HG03520 (cell line): Measurements from ENCODE around the gene MIS18A.
"Not testable (repeated sequence)": the region's sequence is repeated elsewhere in the genome, so short reads cannot be mapped to it uniquely, and the experiment has no call there.

Experiments
- ATAC-seq: cut with Tn5 transposase; IDR thresholded peaks from one replicate; pipeline ENCODE4 v1.9.1; 2021; ENCODE audit warnings: mild to moderate bottlenecking, moderate library complexity; ENCODE audit not compliant: unreplicated experiment

Gene MIS18A

GRCh38 chr21:32306021-32306780 is 27.4 kb upstream of the MIS18A start:
- ATAC-seq: no peak

GRCh38 chr21:32304998-32305397 is 26.1 kb upstream of the MIS18A start:
- ATAC-seq: no peak

- no peak for ATAC-seq
Measured at GRCh38 chr21:32303385-32303784, 24.5 kb upstream of the MIS18A start.

GRCh38 chr21:32302560-32302959 is 23.7 kb upstream of the MIS18A start:
- ATAC-seq: no peak

- no peak for ATAC-seq
Measured at GRCh38 chr21:32301596-32301995, 22.7 kb upstream of the MIS18A start.

- ATAC-seq: no peak
Measured at GRCh38 chr21:32300117-32300681, 21.4 kb upstream of the MIS18A start.

GRCh38 chr21:32299695-32300094 is 20.8 kb upstream of the MIS18A start:
- no peak for ATAC-seq

GRCh38 chr21:32298658-32299081 is 19.8 kb upstream of the MIS18A start, which contains the start of gene MRAP:
TSS of gene MRAP (plus strand) at chr21:32298855. CDS start at chr21:32298972, 117 bp downstream.
- ATAC-seq: no peak

GRCh38 chr21:32298148-32298559 is 19.3 kb upstream of the MIS18A start:
- no peak for ATAC-seq

GRCh38 chr21:32297449-32297848 is 18.6 kb upstream of the MIS18A start:
- no peak for ATAC-seq

- ATAC-seq: no peak
Measured at GRCh38 chr21:32285476-32285875, 6.6 kb upstream of the MIS18A start.

- ATAC-seq: no peak
Measured at GRCh38 chr21:32282992-32283391, 4.1 kb upstream of the MIS18A start.

- no peak for ATAC-seq
Measured at GRCh38 chr21:32281531-32281930, 2.7 kb upstream of the MIS18A start.

- no peak for ATAC-seq
Measured at GRCh38 chr21:32279377-32279680, 480 bp upstream of the MIS18A start.

GRCh38 chr21:32278103-32278502 is 746 bp downstream of the MIS18A start:
- no peak for ATAC-seq

- ATAC-seq: no peak
Measured at GRCh38 chr21:32276671-32277070, 2.2 kb downstream of the MIS18A start.

GRCh38 chr21:32270748-32271147 is 8.1 kb downstream of the MIS18A start:
- no peak for ATAC-seq

- ATAC-seq: not testable (repeated sequence)
Measured at GRCh38 chr21:32265321-32265720, 13.5 kb downstream of the MIS18A start.

- ATAC-seq: no peak
Measured at GRCh38 chr21:32261929-32262328, 16.9 kb downstream of the MIS18A start.

- no peak for ATAC-seq
Measured at GRCh38 chr21:32260130-32260529, 18.7 kb downstream of the MIS18A start.

- not testable (repeated sequence) for ATAC-seq
Measured at GRCh38 chr21:32258786-32259048, 20.1 kb downstream of the MIS18A start.

- ATAC-seq: peak; percentile 65
Measured at GRCh38 chr21:32257962-32258785, 20.7 kb downstream of the MIS18A start.
